ENCODE results near the gene KRT10.

KRT10 gene

GRCh38 chr17:40803617-40804082, 18.8 kb downstream of the KRT10 start:
- DNase-seq (ENCODE audit: low read depth): peak; percentile 44

- no peak for DNase-seq (ENCODE audit: low read depth)
Observed at GRCh38 chr17:40801157-40801556, 21.3 kb downstream of the KRT10 start.

- no peak for DNase-seq (ENCODE audit: low read depth)
Observed at GRCh38 chr17:40800381-40800780, 22.0 kb downstream of the KRT10 start.

- no peak for DNase-seq (ENCODE audit: low read depth)
Observed at GRCh38 chr17:40799859-40800258, 22.6 kb downstream of the KRT10 start, which contains the start of gene KRT28. Gene KRT28, minus strand, starts transcription at chr17:40799959. Its CDS starts 66 bp downstream, at chr17:40799893.

- DNase-seq (ENCODE audit: low read depth): no peak
Observed at GRCh38 chr17:40796846-40797245, 25.6 kb downstream of the KRT10 start.

- DNase-seq (ENCODE audit: low read depth): no peak
Observed at GRCh38 chr17:40795019-40795667, 27.3 kb downstream of the KRT10 start.

- no peak for DNase-seq (ENCODE audit: low read depth)
Observed at GRCh38 chr17:40794466-40794865, 27.9 kb downstream of the KRT10 start.

- no peak for DNase-seq (ENCODE audit: low read depth)
Observed at GRCh38 chr17:40793832-40794231, 28.6 kb downstream of the KRT10 start.

GRCh38 chr17:40791787-40792436, 30.5 kb downstream of the KRT10 start:
- no peak for DNase-seq (ENCODE audit: low read depth)

- DNase-seq (ENCODE audit: low read depth): no peak
Observed at GRCh38 chr17:40791111-40791510, 31.3 kb downstream of the KRT10 start.

- DNase-seq (ENCODE audit: low read depth): no peak
Observed at GRCh38 chr17:40782450-40782849, 40.0 kb downstream of the KRT10 start, which contains the start of gene KRT27. Gene KRT27, minus strand, starts transcription at chr17:40782550. Its CDS starts 57 bp downstream, at chr17:40782493.

GRCh38 chr17:40779181-40779909, 43.1 kb downstream of the KRT10 start:
- DNase-seq (ENCODE audit: low read depth): no peak

GRCh38 chr17:40778461-40778860, 44.0 kb downstream of the KRT10 start:
- no peak for DNase-seq (ENCODE audit: low read depth)

- no peak for DNase-seq (ENCODE audit: low read depth)
Observed at GRCh38 chr17:40777971-40778370, 44.4 kb downstream of the KRT10 start.

- no peak for DNase-seq (ENCODE audit: low read depth)
Observed at GRCh38 chr17:40777459-40777858, 45.0 kb downstream of the KRT10 start.

- DNase-seq (ENCODE audit: low read depth): no peak
Observed at GRCh38 chr17:40775945-40776344, 46.5 kb downstream of the KRT10 start.

- no peak for DNase-seq (ENCODE audit: low read depth)
Observed at GRCh38 chr17:40772101-40772500, 50.3 kb downstream of the KRT10 start, which contains the start of gene KRT26. Gene KRT26, minus strand, starts transcription at chr17:40772201. Its CDS starts 88 bp downstream, at chr17:40772113.
